Panc1 (cell line): Measurements from ENCODE around the gene PLCG2. TPM values are rescaled to one million over a fixed set of nuclear protein-coding genes. Genes with fewer than 3 reads are reported as not detected.

Experiments
- ATAC-seq: fragments of 200-7000 bp; cut with Tn5 transposase; 2 replicates; pipeline ENCODE4 v1.9.1; 2020; ENCODE audit warnings: mild to moderate bottlenecking, moderate library complexity
- BruUV-seq: library from RNA; stranded (reverse); fragments of 400-500 nt; replicated peaks from 2 replicates; lab custom pipeline; 2021; lab: Mats Ljungman, UMichigan
- CTCF ChIA-PET: fragments of 300-600 bp; sonication (Branson Sonifier 250); formaldehyde crosslinking; loops from one replicate; lab custom pipeline; 2022; ENCODE audit warnings: antibody characterized with exemption; lab: Charles Lee
- POLR2A ChIA-PET: fragments of 300-600 bp; sonication (Branson Sonifier 250); formaldehyde crosslinking; loops from one replicate; lab custom pipeline; 2022; ENCODE audit warnings: antibody characterized with exemption; lab: Charles Lee
- DNase-seq: peaks from one replicate; pipeline ENCODE4 v3.0.0-alpha.2; 2010; ENCODE audit warnings: low read depth, low spot score
- H3K27ac ChIP-seq: 2 replicates; pipeline ENCODE4 v1.5.1; 2011; ENCODE audit warnings: mild to moderate bottlenecking, low read length, inconsistent platforms
- H3K27me3 ChIP-seq: fragments of 200-500 bp; sonication (Bioruptor generic); 2 replicates; pipeline ENCODE4 v1.6.0; 2014; ENCODE audit warnings: low read length, inconsistent platforms; ENCODE audit not compliant: control insufficient read depth, insufficient read depth
- H3K36me3 ChIP-seq: fragments of 200-500 bp; sonication (Bioruptor generic); 2 replicates; pipeline ENCODE4 v1.5.1; 2014; ENCODE audit warnings: inconsistent platforms, mild to moderate bottlenecking, low read length, moderate library complexity; ENCODE audit not compliant: control insufficient read depth, insufficient read depth
- H3K4me1 ChIP-seq: 2 replicates; pipeline ENCODE4 v1.5.1; 2011; ENCODE audit warnings: inconsistent platforms, mild to moderate bottlenecking, low read length, moderate library complexity; ENCODE audit not compliant: control insufficient read depth, insufficient read depth
- H3K4me3 ChIP-seq, 2 experiments: 2 replicates each; pipeline ENCODE4 v1.5.1; 2011 to 2012; ENCODE audit warnings: low read depth in 2 of 2, low read length in 2 of 2, mild to moderate bottlenecking in 2 of 2, inconsistent platforms in 1 of 2, moderate library complexity in 1 of 2
- H3K9me3 ChIP-seq: fragments of 200-500 bp; sonication (Bioruptor generic); 2 replicates; pipeline ENCODE4 v1.5.1; 2014; ENCODE audit warnings: low read depth, mild to moderate bottlenecking, inconsistent platforms, low read length, moderate library complexity; ENCODE audit not compliant: control insufficient read depth, insufficient read depth
- CTCF ChIP-seq: fragments of 450-650 bp; IDR thresholded peaks from 2 replicates; pipeline ENCODE4 v1.5.1; 2017; ENCODE audit warnings: mild to moderate bottlenecking
- POLR2AphosphoS5 ChIP-seq: IDR thresholded peaks from 2 replicates; pipeline ENCODE4 v1.6.1; 2012; ENCODE audit warnings: mild to moderate bottlenecking, low read depth, low read length, moderate library complexity
- SIN3A ChIP-seq: IDR thresholded peaks from 2 replicates; pipeline ENCODE4 v1.6.1; 2012; ENCODE audit warnings: low read depth, mild to moderate bottlenecking, low read length, moderate library complexity, borderline replicate concordance; ENCODE audit not compliant: insufficient read depth
- TCF7L2 ChIP-seq: IDR thresholded peaks from 2 replicates; pipeline ENCODE4 v1.6.1; 2011; ENCODE audit warnings: mild to moderate bottlenecking, low read depth, low read length, inconsistent platforms
- in situ Hi-C: cut with HindIII; loops from 2 replicates; pipeline ENCODE4 v1.10.0; 2016; ENCODE audit warnings: low sequenced_read_pairs, low pct_unique_long_range_greater_than_20kb
- intact Hi-C: fragments of 100-400 bp; cut with micrococcal nuclease; formaldehyde crosslinking; loops from one replicate; pipeline ENCODE4 v1.10.0; 2022; ENCODE audit not compliant: unreplicated experiment
- total RNA-seq: library from RNA; stranded (reverse); gene quantifications from one replicate; pipeline ENCODE4 v1.2.1, GENCODE V29; 2021; ENCODE audit not compliant: unreplicated experiment
- TF ChIP-seq, protein P1 (sequence below), 2 experiments: IDR thresholded peaks; 2 replicates each; pipeline ENCODE4 v1.6.1; 2011 to 2012; ENCODE audit warnings: low read depth in 2 of 2, control low read depth in 1 of 2, low read length in 1 of 2, mild to moderate bottlenecking in 1 of 2, moderate library complexity in 1 of 2; ENCODE audit not compliant: insufficient read depth in 1 of 2

Gene PLCG2
- total RNA-seq, 1 experiment from 2014 or later = 10.8 TPM

DNA sequence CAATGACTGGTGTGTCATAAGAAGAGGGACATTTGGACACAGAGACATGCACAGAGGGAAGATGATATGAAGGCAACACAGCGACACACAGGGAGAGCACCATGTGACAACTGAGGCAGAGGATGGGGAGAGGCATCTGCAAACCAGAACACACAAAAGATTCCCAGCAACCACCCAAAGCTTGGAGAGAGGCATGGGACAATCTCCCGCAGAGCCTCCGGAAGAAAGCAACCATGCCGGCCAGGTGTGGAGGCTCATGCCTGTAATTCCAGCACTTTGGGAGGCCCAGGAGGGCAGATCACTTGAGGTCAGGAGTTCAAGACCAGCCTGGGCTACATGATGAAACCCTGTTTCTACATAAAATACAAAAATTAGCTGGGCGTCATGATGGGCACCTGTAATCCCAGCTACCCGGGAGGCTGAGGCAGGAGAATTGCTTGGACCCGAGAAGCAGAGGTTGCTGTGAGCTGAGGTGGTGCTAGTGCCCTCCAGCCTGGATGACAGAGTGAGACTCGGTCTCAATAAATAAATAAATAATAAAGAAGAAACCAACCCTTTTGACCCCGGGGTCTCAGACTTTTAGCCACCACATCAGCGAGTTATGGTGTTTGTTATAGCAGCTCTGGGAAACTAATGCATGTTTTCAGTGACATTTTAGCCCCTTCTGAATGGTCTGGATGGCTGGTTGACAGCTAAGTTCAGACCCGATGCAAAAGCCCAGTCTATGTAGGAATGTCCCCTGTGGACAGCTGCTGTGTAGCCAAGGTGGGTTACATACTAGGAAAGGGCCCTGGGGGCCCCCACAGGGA, 13.8 kb upstream of the PLCG2 start:
- Histone ChIP-seq H3K9me3 (no peaks in the 10 kb centered on the region), H3K27ac (no peak overlapping the region), H3K36me3 (no peaks in the 10 kb centered on the region), H3K4me1 (no peaks in the 10 kb centered on the region), H3K4me3 (no peak overlapping the region), H3K27me3 (no peaks in the 10 kb centered on the region)
- no peak for TF ChIP-seq SIN3A
- no peak for TF ChIP-seq CTCF
- no peak for TF ChIP-seq TCF7L2
- TF ChIP-seq, protein P1, sequence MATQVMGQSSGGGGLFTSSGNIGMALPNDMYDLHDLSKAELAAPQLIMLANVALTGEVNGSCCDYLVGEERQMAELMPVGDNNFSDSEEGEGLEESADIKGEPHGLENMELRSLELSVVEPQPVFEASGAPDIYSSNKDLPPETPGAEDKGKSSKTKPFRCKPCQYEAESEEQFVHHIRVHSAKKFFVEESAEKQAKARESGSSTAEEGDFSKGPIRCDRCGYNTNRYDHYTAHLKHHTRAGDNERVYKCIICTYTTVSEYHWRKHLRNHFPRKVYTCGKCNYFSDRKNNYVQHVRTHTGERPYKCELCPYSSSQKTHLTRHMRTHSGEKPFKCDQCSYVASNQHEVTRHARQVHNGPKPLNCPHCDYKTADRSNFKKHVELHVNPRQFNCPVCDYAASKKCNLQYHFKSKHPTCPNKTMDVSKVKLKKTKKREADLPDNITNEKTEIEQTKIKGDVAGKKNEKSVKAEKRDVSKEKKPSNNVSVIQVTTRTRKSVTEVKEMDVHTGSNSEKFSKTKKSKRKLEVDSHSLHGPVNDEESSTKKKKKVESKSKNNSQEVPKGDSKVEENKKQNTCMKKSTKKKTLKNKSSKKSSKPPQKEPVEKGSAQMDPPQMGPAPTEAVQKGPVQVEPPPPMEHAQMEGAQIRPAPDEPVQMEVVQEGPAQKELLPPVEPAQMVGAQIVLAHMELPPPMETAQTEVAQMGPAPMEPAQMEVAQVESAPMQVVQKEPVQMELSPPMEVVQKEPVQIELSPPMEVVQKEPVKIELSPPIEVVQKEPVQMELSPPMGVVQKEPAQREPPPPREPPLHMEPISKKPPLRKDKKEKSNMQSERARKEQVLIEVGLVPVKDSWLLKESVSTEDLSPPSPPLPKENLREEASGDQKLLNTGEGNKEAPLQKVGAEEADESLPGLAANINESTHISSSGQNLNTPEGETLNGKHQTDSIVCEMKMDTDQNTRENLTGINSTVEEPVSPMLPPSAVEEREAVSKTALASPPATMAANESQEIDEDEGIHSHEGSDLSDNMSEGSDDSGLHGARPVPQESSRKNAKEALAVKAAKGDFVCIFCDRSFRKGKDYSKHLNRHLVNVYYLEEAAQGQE (IDR thresholded peaks at IDR 0.05; ENCODE audit: insufficient read depth in 1 of 2, low read depth in 2 of 2, low read length in 1 of 2) = no peak
- no peak for TF ChIP-seq POLR2AphosphoS5
- DNase-seq (no peak), ATAC-seq (no peak)
- no TSS peak for BruUV-seq
- intact Hi-C loops = no loop called here
- in situ Hi-C loops = no loop called here
- POLR2A ChIA-PET = no interaction called here
- CTCF ChIA-PET = no interaction called here

DNA sequence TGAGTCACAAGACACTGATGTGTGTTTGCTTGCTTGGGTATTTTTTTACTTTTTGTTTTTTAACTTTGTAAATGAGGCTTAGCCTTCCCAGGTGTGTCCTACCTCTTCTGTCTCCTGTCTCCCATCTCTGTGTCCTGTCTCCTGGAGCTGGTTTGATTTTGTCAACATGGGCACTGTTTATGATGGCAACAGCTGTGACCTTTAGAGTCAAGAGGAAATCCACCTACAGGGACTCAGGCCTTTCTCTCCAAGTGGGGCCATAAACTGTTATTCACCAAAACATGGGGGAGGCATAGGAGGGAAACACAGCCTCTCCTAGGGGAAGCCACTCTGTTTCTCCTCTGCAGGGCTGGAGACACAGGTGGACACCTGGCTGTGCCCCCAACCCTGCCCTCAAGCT, 13.1 kb upstream of the PLCG2 start:
- ChIA-PET CTCF (no interaction called here), POLR2A (no interaction called here)
- DNase-seq = no peak
- in situ Hi-C loops = no loop called here
- Histone ChIP-seq H3K36me3 (no peaks in the 10 kb centered on the region), H3K27me3 (no peaks in the 10 kb centered on the region), H3K27ac (no peak overlapping the region), H3K4me1 (no peaks in the 10 kb centered on the region), H3K4me3 (no peak overlapping the region), H3K9me3 (no peaks in the 10 kb centered on the region)
- intact Hi-C loops = no loop called here
- ATAC-seq = no peak
- no TSS peak for BruUV-seq
- no peak for TF ChIP-seq SIN3A
- no peak for TF ChIP-seq POLR2AphosphoS5
- TF ChIP-seq TCF7L2 = no peak
- TF ChIP-seq, protein P1 (IDR thresholded peaks at IDR 0.05; ENCODE audit: insufficient read depth in 1 of 2, low read depth in 2 of 2, low read length in 1 of 2) = no peak
- TF ChIP-seq CTCF = no peak
